GM15510 (cell line): Measurements from ENCODE around the gene VAC14.

Source experiments
- POLR2A ChIP-seq: IDR thresholded peaks from 3 replicates; pipeline ENCODE4 v1.6.1; 2011; ENCODE audit warnings: borderline replicate concordance; ENCODE audit not compliant: insufficient read length; ENCODE audit errors: extremely low read depth

The VAC14 gene

DNA sequence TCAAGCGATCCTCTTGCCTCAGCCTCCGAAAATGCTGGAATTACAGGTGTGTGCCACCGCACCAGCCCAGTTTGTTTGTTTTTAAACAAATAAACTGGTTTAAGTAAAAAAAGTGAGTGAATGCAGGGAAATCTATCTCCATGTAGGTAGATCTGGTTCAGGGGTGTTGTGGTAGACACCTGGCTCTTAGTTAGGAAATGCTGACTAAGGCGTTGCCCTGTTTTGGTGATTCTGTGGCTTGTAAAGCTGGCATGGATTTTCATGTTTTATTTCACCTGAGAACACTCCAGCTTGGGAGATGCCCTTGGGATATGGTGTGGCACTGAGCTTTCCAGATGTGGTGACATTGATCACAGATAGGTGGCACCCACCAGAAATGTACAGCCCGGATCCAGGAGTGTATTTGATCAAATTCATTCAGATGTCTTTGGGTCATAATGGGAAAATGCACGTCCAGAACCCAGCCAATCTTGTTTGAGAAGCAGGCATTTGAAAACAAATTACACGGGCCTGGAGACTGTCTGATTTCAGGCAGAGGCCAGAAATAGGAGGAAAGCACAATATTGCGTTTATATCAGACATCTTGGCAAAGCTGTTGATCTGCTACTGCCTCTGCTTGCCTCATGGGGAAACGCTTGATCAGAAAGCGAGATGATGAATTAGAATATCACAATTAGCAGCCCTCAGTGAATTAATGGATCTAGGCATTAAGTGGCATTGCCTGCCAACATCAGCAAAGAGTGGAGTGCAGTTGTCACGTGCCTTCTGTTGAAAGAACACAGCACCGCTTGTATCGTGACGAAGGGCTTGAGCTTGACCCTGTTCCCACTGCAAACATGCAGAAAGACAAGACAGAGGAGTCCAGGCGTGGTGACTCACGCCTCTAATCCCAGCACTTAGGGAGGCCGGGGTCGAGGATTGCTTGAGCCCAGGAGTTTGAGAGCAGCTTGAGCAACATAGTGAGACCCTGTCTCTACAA is 161.9 kb downstream of the VAC14 start:
- no peak for TF ChIP-seq POLR2A
